HG03139 (cell line): ENCODE results near the gene ZFR2.

Experiments used
- ATAC-seq: cut with Tn5 transposase; IDR thresholded peaks from one replicate; pipeline ENCODE4 v1.9.1; 2021; ENCODE audit not compliant: unreplicated experiment

ZFR2 gene

GRCh38 chr19:3837922-3838321, 30.9 kb downstream of the ZFR2 start:
- no peak for ATAC-seq

GRCh38 chr19:3837332-3837731, 31.5 kb downstream of the ZFR2 start:
- no peak for ATAC-seq

GRCh38 chr19:3836887-3837286, 32.0 kb downstream of the ZFR2 start:
- ATAC-seq, result no peak

GRCh38 chr19:3835055-3835435, 33.8 kb downstream of the ZFR2 start:
- ATAC-seq, result no peak

GRCh38 chr19:3834349-3835054, 34.3 kb downstream of the ZFR2 start:
- no peak for ATAC-seq

- no peak for ATAC-seq
These were observed 35.1 kb downstream of the ZFR2 start for GRCh38 chr19:3833578-3834348.

GRCh38 chr19:3832001-3832400, 36.8 kb downstream of the ZFR2 start:
- ATAC-seq, result no peak

- ATAC-seq, result no peak
These were observed 37.2 kb downstream of the ZFR2 start for GRCh38 chr19:3831601-3832000.

GRCh38 chr19:3830621-3831589, 37.9 kb downstream of the ZFR2 start:
- no peak for ATAC-seq

- no peak for ATAC-seq
These were observed 41.5 kb downstream of the ZFR2 start for GRCh38 chr19:3827306-3827705.

- ATAC-seq, result no peak
These were observed 42.7 kb downstream of the ZFR2 start for GRCh38 chr19:3826163-3826562.

GRCh38 chr19:3825286-3825956, 43.4 kb downstream of the ZFR2 start:
- no peak for ATAC-seq

GRCh38 chr19:3823350-3823713, 45.5 kb downstream of the ZFR2 start:
- ATAC-seq, result no peak

GRCh38 chr19:3822683-3823349, 46.0 kb downstream of the ZFR2 start:
- ATAC-seq, result no peak

- no peak for ATAC-seq
These were observed 46.9 kb downstream of the ZFR2 start for GRCh38 chr19:3821857-3822364.

- ATAC-seq, result no peak
These were observed 47.7 kb downstream of the ZFR2 start for GRCh38 chr19:3821156-3821555.

GRCh38 chr19:3819989-3820388, 48.8 kb downstream of the ZFR2 start:
- ATAC-seq, result no peak

GRCh38 chr19:3818918-3819317, 49.9 kb downstream of the ZFR2 start:
- ATAC-seq, result no peak

GRCh38 chr19:3818466-3818865, 50.4 kb downstream of the ZFR2 start:
- ATAC-seq, result no peak

GRCh38 chr19:3817761-3818160, 51.1 kb downstream of the ZFR2 start:
- no peak for ATAC-seq
